ENCODE data around the gene CDH4. TPM values are rescaled to one million over a fixed set of nuclear protein-coding genes. Genes with fewer than 3 reads are reported as not detected.

Gene CDH4
- total and polyA plus RNA-seq, 2 donors (not counting 3 experiments of a cell fraction or from before 2014, with no cell fraction given) = 0.17 to 0.51 TPM

DNA sequence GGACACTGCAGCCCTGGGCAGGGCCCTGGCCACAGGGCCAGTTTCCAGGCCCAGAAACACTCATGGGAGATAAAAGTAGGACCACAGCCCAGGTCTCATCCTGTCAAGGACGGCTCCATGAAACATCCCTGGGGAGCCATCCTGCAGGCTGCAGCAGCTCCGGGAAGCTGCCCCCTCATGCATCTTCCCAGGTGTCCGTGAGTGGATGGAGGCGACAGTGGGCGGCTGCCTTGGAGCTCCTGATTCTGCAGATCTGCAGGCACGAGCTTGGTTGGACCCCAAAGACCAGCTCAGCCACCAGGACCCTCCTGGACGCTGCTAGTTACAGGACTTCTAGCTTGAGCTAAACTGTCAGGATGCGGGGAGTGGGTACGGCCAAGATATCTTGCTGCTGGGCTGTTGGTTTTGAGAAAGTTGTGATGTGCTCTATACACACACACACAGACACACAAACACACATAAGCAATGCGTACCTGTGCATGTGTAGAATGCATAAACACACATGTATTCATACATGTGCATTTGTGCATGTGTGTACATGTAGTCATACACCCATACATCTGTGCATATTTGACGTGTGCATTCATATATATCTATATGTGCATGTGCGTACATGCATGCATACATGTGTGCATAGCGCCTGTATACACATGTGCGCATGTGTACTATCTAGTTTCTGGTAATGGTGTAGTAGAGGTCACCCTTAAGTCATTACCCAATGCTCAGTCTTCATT is 515.9 kb downstream of the CDH4 start:
- H3K27ac ChIP-seq (ENCODE audit: insufficient read depth, low read depth, low read length) = no peak overlapping the region
- H3K4me2 ChIP-seq (ENCODE audit: insufficient read depth, low read length) = no peak overlapping the region
- intact Hi-C loops (cut with micrococcal nuclease) = no loop called here
- dilution Hi-C loops (cut with MboI; ENCODE audit: extremely low pct_ligation_motif_present, low sequenced_read_pairs) = no loop called here
- no peak overlapping the region for H3K9ac ChIP-seq (replicated peaks; ENCODE audit: extremely low read depth, insufficient read depth, low read length)
- FAIRE-seq (no peak), DNase-seq (ENCODE audit: low read depth, low spot score) (no peak)
- H3K9me3 ChIP-seq (replicated peaks; ENCODE audit: control insufficient read depth, insufficient read depth, low read length) = no peaks in the 10 kb centered on the region
- no TSS peak for BruUV-seq (replicated peaks)
- H3K4me1 ChIP-seq (ENCODE audit: control insufficient read depth, extremely low read depth, insufficient read depth, low read length) = no peaks in the 10 kb centered on the region
- no peaks in the 10 kb centered on the region for H3K79me2 ChIP-seq (ENCODE audit: control insufficient read depth, insufficient read depth, low read length)
- POLR2A ChIA-PET = no interaction called here
- no peaks in the 10 kb centered on the region for H3K9me1 ChIP-seq (replicated peaks; ENCODE audit: control insufficient read depth, extremely low read depth, insufficient read depth, low read length)
- H2AFZ ChIP-seq (ENCODE audit: low read depth, low read length) = no peak overlapping the region
- H3K36me3 ChIP-seq (ENCODE audit: control insufficient read depth in 2 of 2, extremely low read depth in 1 of 2, insufficient read depth in 2 of 2, low read length in 2 of 2) = no peaks in the 10 kb centered on the region
- TF ChIP-seq FOS (IDR thresholded peaks at IDR 0.05; ENCODE audit: borderline replicate concordance, insufficient read depth, low read length) (no peak), GATA2 (IDR thresholded peaks at IDR 0.05; ENCODE audit: insufficient read depth, insufficient read length, low read depth, low read length) (no peak), POLR2A (IDR thresholded peaks at IDR 0.05; ENCODE audit: low read depth, low read length) (no peak), JUN (IDR thresholded peaks at IDR 0.05; ENCODE audit: borderline replicate concordance, insufficient read depth, insufficient read length, low read depth) (no peak), POLR2AphosphoS5 (IDR thresholded peaks at IDR 0.05; ENCODE audit: insufficient read depth, low read depth, low read length) (no peak), MYC (IDR thresholded peaks at IDR 0.05; ENCODE audit: low read depth, low read length) (no peak), EZH2 (IDR thresholded peaks at IDR 0.05; ENCODE audit: borderline replicate concordance, low read depth, low read length, severe bottlenecking) (no peak), MAX (IDR thresholded peaks at IDR 0.05; ENCODE audit: insufficient read depth, insufficient read length) (no peak)
- TF ChIP-seq, protein P1, sequence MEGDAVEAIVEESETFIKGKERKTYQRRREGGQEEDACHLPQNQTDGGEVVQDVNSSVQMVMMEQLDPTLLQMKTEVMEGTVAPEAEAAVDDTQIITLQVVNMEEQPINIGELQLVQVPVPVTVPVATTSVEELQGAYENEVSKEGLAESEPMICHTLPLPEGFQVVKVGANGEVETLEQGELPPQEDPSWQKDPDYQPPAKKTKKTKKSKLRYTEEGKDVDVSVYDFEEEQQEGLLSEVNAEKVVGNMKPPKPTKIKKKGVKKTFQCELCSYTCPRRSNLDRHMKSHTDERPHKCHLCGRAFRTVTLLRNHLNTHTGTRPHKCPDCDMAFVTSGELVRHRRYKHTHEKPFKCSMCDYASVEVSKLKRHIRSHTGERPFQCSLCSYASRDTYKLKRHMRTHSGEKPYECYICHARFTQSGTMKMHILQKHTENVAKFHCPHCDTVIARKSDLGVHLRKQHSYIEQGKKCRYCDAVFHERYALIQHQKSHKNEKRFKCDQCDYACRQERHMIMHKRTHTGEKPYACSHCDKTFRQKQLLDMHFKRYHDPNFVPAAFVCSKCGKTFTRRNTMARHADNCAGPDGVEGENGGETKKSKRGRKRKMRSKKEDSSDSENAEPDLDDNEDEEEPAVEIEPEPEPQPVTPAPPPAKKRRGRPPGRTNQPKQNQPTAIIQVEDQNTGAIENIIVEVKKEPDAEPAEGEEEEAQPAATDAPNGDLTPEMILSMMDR (IDR thresholded peaks at IDR 0.05; ENCODE audit: extremely low read depth in 1 of 2, insufficient read depth in 1 of 2, low read depth in 1 of 2, low read length in 2 of 2) = no peak
- CTCF ChIA-PET = no interaction called here
- no peaks in the 10 kb centered on the region for H3K27me3 ChIP-seq (ENCODE audit: control insufficient read depth in 2 of 2, insufficient read depth in 2 of 2, low read length in 2 of 2)
- no peak overlapping the region for H3K4me3 ChIP-seq (replicated peaks in 1 of 3; ENCODE audit: insufficient read depth in 1 of 3, low read depth in 1 of 3, low read length in 3 of 3)
- H4K20me1 ChIP-seq (replicated peaks; ENCODE audit: control insufficient read depth, extremely low read depth, insufficient read depth, low read length) = no peaks in the 10 kb centered on the region

Data from endothelial cell of umbilical vein (primary cell).